ENCODE data around the gene DOK4. TPM values are rescaled to one million over a fixed set of nuclear protein-coding genes. Genes with fewer than 3 reads are reported as not detected.
A peak's percentile ranks its signal among the peaks of the same experiment; 100 is the strongest.

DOK4 gene
- total RNA-seq, 2 donors from 2014 or later: 145 to 152 TPM

DNA sequence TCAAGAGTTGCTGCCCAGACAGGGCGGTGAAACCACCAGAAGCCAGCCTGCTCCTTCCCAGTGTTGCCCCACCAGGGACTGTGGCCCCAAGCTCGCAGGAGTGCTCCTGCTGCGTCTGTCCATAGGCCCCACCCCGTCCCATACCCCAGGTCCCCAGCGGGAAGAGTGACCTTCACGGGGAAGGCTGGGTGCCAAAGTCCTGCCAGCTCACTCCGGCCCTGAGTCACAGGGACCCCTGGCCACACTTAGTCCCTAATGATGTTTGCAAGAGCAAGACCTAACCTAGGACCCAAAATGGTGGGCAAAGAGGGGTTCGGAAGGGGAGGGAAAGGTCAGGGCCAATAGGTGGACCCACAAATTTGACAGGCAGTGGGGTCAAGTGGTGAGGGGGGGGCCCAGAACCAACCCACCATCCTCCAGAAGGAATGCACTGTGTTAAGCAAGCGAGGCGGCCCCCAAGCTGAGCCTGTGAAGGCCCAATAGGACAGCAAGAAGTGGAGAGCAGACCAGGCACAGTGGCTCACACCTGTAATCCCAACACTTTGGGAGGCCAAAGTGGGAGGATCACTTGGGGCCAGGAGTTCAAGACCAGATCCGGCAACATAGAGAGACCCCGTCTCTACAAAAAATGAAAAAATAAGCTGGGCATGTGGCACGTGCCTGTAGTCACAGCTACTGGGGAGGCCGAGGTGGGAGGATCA, 3.3 kb downstream of the DOK4 start:
- intact Hi-C loops (cut with DNase I, micrococcal nuclease): no loop called here
- DNase-seq: no peak

DNA sequence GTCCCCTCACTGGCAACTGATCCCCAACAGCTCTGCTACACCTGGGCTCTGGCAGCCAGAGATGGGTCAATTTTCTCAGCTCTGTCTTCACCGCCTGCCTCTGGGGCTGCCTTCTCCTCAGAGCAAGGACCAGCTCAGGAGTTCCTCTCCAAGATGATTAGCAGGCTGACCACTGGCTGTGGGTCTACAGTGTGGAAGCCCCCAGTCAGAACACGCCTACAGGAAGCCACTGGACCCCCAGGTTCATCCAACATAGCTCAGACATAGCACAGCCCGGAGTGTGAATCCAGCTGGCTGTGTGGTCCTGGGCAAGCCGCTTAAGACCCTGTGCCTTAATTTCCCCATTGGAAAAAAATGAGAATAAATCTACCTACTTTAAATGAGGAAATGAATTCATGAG, 4.9 kb downstream of the DOK4 start:
- ATAC-seq (no peak), DNase-seq (no peak)
- intact Hi-C loops (cut with DNase I, micrococcal nuclease): no loop called here

More for the DNA sequence above, 3.3 kb downstream of the DOK4 start:
- no peak for ATAC-seq

DNA sequence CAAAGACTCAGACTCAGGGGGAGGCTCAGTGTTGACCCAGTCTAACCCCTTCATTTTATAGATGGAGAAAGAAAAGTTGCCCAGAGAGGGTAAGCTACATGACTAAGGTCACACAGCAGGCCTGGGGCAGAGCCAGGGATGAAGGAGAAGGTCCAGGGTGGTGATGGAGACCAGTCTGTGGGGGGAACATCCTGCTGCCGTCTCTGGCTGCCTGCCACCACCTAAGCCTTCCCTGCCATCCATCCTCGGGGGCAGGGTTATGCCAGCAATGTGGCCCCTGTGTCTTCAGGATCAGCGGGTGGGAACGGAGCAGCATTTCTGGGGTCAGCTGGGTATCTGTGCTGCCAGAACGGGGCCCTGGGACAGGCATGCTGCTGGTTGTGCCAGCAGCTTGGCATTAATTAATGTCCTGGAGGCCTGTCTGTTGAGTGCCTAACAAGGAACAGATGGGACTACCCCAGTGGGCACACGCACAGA, 5.5 kb downstream of the DOK4 start:
- ATAC-seq (no peak), DNase-seq (peak in 1 of 2 donors; percentile 24)
- intact Hi-C loops (cut with DNase I, micrococcal nuclease): no loop called here

DNA sequence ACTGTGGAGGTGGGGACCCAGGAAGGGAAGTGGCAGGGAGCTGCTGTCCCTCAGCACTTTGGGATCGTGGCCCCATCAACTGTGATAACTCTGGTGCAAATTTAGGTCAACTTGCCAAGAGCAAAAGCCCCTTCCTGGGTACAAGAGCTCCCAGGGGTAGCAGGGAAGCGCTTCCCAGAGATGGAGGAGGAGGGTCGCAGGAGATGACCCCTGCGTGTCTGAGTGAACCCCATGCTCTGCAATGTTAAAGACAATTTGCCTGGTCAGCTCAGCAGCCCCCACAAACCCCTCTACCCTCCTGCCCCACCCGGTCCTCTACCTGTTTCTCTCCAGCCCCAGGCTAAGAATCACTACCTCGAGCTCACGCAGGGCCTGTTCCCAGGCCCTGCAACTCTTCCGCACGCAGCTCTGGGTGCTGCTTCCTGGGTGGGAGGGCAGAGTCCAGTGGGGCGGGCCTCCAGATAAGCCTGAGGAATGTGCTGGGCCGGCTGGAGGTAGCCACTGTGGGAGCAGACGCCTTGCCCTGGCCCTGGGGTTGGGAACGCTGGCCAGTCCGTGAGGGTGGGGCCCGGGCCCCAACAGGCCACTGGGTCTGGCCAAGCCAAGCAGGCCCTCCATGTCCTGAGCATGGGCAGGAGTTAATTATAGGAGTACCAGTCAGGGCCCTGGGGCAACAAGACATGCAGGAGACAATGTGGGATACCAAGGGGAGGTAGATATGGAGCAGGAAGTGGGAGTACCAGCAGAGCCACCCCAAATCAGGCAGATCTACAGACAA, 6.1 kb downstream of the DOK4 start:
- intact Hi-C loops (cut with DNase I, micrococcal nuclease): no loop called here
- ATAC-seq: peak; percentile 87
- peak; percentile 88 to 93 for DNase-seq

DNA sequence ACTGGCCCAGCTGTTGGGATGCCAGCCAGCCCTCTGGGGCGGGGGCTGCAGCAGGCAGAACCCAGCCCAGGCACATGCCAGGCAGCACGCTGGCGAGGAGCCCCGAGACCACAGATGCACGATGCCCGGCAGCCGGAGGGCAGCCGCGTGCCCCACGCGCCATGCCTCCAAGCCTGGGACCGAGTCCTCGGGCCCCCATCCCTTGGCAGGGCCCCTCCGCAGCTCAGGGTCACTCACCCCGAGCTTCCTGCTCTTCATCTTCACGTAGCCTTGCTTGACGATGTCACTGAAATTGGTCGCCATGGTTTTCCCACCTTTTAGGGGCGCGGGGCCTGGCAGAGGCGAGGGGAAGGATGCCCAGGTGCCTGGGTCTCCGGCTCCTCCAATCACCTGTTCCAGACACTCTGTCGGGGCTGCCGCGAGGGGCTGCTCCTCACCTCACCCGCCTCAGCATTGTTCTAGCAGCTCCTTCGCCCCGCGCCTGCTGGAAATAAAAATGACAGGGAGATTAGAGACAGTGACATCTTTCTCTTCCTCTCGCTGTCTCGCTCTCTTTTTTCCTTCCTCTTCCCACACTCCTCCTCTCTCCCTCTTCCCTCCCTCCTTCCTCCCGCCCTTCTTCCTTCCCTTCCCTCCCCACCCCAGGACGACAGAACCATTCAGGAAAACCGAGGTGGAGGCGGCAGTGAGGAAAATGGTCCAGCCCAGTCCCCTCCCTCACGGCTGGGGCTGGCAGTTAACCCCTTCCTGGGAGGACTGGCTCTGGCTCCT, 6.9 kb downstream of the DOK4 start:
- DNase-seq: peak; percentile 76 to 84
- intact Hi-C loops (cut with DNase I, micrococcal nuclease): no loop called here
- peak; percentile 79 for ATAC-seq

DNA sequence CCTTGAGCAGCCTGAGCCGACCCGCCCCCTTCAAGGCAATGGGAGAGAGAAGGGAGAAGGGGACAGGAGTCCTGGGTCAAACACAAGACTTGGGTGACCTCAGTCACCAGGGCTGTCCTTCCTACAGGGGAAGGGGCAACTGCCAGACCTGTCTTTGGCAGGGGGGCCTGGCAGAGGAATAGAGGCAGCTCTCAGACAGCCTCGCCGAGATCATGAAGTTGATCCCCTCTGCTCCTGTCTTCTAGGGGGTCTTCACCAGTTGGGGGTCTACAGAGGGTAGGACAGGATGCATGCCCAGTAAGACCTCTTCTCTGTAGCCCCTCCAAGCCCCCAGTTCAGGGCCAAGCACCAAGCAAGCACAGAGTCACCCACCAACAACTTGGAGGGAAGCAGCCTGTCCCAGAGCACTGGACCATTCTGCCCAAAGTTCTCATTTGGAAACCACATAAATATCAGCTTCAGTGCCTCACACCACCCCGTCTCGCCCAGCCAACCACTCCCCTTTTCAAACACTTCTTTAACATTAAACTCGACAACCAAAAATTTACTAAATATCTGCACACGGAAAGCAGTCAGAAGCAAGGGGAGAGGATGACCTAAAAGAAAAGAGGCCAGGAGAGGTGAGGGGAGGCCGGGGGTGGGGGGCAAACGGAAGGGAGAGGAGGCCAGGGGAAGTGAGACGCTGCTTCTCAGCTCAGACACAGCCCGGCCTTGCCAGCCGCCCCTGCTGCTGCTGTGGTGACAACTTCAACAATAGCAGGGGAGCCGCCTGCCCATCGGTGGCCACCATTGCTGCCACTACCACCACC, 7.7 kb downstream of the DOK4 start:
- intact Hi-C loops (cut with DNase I, micrococcal nuclease): no loop called here
- no peak for ATAC-seq
- DNase-seq: no peak

DNA sequence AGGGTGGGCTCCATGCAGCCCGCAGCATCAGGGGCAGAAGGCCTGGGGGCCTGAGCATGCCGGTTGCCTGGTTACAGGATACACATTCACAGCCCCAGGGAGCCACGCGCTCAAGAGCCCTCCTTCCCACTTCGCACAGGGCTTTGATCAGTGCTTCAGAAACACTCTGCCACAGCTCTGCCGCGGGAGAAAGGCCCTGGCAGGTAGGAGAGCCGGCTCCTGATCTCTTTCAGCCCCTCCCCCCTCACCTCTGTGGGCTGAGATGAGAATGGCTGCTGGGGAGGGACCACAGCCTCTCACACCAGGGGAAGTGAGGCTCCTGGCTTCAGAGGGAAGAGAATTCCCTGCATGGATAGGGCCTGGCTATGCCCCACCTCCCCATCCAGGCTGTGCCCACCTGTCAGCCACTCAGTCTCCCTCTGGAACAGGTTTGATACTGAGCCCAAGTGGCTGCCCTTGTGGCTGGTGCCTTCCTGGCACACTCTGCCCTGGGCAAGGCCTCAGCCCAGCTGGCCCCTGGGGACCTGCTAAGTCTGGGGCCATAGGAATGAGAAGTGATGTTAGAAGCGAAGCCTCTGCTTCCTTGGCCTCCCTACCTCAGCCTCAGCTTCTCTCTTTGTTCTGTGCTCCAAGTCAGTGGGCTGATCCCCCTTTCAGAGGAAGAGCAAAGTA, 8.6 kb downstream of the DOK4 start:
- intact Hi-C loops (cut with DNase I, micrococcal nuclease): no loop called here
- ATAC-seq: no peak
- DNase-seq: no peak

DNA sequence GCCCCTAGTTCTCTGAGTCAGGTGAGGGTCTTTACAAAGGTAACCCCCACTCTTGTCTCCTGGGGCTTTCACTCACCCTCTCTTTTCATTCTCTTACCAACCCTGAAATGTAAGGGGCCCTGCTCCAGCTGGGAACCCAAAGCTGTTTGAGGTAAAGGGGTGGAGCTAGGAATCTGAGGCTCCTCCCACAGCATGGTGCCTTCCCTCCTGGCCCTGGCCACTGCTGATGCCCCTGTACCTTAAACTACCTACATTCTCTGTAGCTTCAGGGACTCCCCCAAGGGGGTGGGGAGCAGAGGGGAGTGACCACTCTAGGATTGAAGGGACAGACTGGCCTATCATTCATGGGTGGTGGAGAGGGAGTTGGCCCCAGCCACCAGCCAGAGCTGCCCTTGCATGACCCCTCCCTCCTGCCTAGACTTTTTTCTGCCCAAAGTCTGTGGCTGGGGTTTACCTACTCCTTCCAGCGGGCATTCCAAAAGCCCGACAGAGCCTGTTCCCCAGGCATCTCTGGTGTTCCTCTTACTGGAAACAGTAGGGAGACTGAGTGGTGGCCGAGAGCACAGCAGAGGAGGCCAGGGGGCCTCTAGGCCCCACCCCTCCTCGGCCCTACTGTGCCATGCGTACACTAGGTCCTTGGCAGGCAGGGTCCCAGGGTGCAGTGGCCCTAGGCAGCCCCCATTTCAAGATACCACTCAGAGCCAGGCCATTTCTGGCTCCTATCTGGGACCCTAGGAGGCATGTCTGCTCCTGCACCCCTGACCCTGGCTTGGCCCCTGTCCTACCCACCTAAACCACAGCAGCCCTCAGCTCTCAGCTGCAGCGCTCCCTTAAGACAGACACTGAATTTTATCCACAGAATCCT, 9.5 kb downstream of the DOK4 start:
- no peak for ATAC-seq
- no peak for DNase-seq
- intact Hi-C loops (cut with DNase I, micrococcal nuclease): no loop called here

DNA sequence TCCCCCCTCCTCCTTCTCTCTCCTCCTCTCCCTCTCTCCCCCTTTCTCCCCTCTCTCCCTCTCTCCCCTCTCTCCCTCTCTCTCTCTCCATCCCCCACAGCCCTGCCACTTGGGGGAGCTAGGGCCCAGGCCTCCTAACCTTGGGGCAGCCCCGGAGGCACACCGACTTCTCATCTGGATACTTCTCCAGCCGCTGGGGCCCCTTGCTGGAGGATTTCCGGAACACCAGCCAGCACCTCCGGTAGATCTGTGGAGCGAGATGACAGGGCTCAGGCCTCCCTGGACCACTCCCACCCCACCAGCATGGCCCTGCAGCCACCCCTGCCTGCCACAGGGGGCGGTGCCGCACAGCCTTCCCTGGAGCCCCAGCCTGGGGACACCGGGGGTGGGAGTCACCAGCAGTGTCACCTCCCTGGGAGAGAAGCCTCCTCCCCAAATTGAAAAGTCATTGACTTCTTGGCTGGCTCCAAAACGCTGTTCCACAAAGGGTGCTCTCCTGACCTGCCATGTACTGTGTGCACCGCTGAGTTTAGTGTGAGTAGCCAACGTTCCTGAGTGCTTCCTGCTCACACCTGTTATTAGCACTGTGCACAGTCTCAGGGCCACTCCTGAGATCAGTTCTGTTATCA, 10.5 kb downstream of the DOK4 start:
- intact Hi-C loops (cut with DNase I, micrococcal nuclease): no loop called here
- ATAC-seq (no peak), DNase-seq (peak in 1 of 2 donors; percentile 54)

DNA sequence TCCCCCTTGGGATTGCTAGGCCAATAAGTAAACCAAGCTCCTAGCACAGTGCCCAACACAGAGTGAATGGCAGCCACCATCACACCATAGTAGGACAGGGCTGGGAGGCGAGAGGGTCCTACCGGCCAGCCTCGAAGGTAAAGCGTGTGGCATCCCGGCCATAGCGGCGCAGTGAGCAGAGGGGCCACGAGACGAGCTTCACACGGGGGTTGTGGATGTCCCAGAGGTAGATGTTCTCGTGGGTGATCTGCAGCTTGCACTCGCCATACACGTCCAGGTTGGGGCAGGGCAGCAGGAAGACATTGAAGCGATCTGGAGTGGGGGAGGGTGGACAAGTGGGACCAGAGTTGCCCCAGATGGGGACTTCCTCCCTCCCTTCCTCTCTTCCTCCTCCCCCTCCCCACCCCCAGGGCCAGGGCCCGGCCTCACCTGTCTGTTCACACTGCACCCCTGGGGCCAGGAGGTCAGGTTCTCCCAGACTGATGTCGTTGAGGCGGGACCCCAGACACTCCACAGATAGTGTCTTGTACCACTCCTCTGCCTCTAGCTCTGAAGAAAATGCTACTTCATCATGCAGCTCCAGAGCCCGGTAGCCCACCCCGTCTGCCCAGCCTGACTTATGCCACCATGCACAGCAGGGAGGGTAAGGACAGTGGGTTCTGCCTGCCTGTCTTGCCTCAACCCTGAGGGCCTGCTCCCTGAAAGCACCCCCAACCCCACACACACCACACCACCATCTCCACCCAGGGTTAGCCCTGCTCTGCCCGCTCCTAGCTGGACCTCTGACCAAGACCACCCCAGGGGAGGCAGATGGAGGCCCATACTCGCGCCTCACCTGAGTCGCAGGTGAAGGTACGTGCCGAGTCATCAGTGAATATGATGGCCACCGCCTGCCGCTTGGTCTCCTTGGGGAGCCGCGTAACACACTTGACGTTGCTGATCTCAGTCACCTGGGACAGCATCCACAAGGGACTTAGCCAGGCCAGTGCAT, 11.3 kb downstream of the DOK4 start:
- intact Hi-C loops (cut with DNase I, micrococcal nuclease): no loop called here
- DNase-seq: no peak
- ATAC-seq: no peak

DNA sequence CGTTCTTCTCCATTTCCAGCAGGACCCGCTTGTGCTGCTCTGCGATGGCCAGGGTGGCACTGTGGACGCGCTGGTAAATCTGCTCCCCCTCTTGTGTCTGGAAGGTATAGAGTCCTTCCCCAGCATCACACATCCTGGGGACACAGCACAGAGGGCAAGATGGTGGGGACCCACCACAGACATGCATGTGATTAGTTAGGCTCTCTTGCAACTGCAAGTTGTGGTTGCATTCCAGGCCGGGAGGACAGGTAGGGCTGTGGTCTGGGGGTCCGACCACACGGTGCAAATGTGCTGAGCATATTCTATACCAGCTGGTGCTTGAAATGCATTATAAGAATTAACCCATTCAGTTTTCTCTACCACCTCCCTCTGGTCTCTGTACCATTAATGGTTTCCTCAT, 12.4 kb downstream of the DOK4 start:
- no peak for DNase-seq
- intact Hi-C loops (cut with DNase I, micrococcal nuclease): no loop called here
- no peak for ATAC-seq

DNA sequence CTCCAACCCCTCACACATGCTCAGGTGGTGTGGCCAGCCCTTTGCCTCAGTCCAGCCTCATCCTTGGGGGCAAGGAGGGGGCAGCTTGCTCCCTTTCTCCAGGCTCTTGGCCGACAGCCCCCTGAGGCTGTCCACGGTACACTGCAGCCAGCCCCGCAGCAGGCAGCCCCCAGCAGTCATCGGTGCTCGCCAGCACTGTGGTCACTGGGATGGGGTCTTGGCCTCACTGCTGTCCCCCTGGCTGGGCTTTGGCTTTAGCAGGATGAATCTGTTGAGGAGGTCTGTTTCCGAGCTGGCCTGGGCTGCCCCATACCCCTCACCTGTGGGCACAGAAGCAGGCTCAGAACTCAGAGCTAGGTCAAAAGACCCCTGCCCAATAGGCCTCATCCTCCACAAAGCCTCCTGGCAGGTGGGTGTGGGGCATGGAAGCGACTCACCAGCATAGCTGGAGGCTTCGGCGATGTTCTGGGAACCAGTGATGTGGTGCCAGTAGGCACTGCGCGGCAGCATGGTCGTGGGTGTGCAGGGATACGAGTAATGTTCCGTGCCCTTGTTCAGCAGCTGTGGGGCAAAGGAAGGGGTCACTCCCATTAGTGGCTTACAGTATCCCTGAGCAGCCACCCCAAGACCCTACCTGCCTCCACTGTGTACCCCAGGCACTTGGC, 13.0 kb downstream of the DOK4 start:
- no peak for DNase-seq

DNA sequence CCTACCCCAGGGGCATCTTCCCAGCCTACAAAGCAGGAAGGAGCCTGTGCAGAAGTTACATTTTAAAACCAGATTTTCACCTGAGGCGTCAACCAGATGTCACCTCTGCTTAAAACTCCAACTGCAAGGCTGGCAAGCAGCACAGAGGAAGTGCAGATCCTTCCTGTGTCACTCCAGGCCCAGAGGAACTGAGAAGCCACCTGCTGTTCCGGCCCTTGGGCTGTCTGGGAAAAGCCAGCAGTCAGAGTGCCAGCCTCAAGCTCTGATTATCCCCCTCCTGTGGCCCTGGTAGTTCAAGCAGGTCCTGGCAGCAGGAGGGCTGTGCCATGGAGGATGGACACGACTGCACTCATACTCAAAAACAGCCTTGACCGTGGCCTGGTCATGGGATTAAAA, 13.6 kb downstream of the DOK4 start:
- ATAC-seq (peak; percentile 2), DNase-seq (no peak)
- intact Hi-C loops (cut with DNase I, micrococcal nuclease): no loop called here

More for the DNA sequence above, 13.0 kb downstream of the DOK4 start:
- intact Hi-C loops (cut with DNase I, micrococcal nuclease): no loop called here
- no peak for ATAC-seq

DNA sequence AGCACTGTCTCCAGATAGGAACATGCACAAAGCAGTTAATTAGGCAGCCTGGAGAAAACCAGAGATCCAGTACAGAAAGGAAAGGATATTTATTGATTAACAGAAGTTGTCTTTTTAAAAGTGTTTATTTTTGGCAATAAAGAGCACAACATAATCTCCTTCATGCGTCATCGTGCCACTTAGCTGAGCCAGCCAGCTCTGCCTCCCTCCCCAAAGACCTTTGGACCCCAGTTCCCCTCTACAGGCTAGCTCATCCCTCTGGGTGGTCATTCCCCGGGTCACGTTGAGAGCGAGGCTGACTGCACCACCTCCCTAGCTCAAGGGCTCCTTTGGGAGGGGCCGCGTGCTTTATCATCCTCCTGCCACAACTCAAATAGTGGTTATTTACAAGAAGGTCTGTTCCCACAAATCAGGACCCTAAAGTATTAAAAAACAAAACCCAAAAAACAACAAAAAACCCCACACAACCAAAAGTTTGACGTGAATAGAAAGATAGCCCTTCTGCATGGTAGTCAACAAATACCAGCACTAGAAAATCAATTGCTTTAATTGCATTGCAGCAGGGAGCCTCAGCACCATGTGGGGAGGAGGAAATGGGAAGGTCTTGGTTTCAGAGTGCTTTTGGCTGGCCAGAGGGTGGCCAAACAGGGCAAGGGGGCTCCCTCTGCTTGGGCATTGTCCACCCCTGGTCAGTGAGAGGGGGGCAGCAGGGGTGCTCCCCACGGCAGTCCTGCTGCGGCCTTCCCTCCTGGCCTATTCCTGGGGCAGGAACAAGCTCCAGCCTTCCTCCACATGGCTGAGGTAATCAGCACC, 14.2 kb downstream of the DOK4 start:
- DNase-seq (peak; percentile 62 to 78), ATAC-seq (peak; percentile 76)
- intact Hi-C loops (cut with DNase I, micrococcal nuclease): no loop called here

Data from left colon (tissue), 2 donors.